Measurements from ENCODE around the gene SLC43A2.

SLC43A2 gene

DNA sequence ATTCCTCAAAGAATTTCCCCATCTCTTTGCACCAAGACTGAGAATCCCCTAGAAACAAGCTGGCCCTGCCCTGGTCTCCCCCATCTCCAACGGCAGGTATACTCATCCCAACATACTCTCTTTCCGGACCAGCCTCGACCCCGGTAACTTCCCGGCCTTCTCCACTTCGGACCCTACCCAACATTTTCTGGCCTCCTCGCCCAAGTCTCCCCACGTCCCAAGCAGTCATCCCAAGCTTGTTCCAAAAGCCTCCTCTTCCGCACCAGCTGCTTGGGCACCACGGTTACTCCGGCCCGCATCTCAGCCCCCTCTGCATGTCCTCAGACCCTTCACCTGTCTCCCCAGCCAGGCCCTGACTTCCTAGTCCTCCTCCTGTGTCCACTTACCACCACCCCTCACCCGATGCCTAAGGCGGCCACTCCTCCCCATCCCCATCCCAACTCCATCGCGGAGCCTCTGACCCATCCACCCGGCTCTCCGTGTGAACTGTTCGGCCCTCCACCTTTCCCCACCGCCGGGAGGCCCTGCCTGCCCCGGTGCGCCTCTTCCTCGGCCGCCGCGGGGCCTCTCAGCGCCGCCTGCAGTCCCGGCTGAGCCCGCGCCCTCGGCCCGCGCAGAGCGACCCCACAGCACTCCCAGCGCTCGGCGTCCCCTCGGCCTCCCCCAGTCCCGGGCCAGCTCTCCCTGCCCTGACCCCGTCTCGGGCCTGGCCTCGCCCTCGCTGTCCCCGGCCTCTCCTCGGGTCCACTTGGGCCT is 67.0 kb downstream of the SLC43A2 start:
- DNase-seq = peak; percentile 77

DNA sequence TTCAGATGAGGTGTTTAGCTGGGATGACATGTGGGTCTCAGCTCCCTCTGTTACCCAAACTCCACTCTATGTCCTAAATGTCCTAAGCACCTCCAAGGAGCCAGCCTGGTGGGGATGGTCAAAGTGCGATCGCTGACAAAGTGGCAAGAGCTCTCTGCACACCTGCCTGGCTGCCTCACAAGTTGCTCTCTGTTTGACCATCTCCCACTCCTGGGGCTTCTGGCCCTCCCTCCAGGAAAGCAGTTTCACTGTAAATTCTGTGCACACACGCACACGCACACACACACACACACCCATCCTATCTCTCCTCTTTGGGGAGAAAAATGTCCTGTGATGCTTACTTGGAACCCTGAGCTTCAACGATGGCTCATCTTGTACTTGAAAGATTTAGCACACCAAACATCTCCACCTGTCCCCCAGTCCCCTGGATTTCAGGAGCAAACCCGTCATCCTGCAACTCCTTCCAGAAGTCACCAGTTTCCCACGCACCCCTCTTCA is 67.7 kb downstream of the SLC43A2 start:
- no peak for DNase-seq

DNA sequence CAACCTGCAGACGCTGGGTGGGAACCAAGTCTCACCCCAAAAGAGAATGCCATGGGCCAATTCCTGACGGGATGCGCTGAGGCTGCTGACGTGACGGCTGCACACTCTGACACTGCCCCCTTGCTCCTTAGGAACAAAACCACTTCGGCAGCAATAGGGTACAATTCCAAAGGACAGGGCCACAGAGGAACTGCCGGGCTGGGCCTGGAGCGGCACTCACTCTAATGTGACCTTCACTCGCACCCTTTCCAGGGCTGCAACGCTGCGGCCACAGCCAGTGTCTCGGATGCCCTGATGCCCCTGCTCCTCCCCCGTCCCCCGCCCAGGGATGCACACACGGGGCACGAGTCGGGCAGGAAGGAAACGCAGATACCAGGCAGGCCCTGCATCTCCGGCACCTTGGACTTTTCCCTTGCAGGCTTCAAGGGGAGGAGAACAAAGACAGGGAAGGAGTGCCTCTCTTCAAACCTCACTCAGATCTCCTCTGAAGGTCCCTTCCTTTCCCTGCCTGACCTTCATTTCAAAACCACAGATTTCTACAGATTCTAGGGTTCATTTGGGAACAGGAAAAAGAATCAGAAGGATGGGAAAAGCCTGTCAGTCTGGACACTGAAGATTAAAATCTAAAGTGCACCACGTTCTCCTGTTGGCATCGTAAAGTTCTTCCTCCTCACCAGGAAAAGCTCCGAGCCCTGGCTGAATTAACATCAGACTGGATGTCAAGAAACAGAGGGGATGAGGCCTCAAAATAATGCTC is 68.4 kb downstream of the SLC43A2 start:
- DNase-seq = no peak

DNA sequence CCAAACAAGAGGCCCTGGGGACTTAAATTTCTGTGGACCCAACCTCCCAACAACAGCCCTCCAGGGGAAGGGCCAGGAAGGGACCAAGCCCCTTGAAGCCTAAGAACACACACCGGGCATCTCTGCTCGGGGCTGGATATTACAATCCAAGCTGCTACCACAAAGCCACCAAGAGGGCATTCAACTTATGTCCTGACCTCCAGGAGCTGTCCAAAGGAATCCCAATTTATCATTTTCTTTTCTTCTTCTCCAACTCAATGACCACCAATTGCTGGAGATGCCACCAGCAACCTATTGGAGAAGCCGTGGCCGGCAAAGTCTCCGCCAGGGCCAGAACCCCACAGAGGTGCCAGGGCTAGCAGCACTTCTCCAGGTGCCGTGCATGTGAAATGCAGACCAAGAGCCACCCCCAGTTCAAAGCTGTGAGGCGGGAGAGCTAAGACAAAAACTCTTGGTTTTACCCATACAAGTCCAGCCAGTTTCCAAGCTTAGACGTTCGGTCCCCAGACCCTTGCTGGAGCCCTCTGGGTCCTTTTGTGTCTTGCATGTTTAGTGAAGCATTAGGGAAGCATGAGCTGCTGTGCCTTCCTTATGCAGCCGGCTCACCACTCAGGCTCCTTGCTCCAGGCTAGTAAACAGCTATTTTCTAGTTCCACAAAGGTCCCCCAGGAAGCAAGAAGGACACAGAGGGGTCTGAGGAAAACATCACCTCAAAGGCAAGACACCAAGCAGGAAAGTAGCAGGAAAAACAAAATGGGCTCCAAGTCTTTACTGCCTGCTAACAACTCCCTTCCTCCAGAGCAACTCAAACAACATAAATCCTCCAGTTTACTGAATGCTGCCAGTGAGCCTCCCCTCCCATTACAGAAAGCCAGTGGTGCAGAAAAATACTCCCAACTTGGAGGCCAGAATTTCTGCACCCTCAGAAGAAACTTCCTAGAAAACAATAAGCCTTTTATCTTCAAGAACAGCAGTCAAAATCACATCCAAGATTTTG is 69.3 kb downstream of the SLC43A2 start:
- no peak for DNase-seq

GRCh38 chr17:1558401-1558800 is 70.2 kb downstream of the SLC43A2 start:
- DNase-seq = no peak

DNA sequence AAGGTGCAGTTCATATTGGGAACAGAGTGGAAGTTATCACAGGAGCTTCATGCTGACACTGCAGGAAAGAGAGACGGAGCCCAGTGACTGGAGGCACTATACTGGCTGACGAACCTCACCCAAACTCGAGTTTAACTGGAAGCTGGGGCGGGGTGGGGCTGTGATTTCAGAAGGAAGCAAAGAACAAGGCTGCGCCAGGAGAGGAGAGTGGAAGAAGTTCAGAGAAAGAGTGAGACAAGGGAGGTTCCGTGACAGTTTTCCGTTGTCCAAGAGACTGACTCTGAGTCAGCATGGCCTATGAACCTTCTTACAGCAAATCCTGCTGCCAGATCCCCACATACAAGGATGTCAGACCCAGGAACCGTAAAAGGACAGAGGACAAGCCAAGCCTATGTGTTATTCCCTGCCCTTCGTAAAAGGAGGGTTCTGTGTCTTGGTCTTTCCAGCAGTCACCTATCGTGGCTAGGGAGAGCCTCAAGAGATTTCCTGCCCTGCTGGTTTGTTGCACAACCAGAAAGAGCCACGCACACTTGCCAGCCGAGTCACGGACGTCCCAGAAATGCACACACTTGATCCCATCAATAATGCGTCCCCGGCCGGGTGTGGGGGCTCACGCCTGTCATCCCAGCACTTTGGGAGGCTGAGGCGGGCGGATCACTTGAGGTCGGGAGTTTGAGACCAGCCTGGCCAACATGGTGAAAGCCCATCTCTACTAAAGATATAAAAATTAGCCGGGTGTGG is 71.1 kb downstream of the SLC43A2 start:
- DNase-seq = no peak

GRCh38 chr17:1555651-1556471 is 72.8 kb downstream of the SLC43A2 start:
- DNase-seq = no peak

GRCh38 chr17:1554751-1555540 is 73.7 kb downstream of the SLC43A2 start:
- no peak for DNase-seq

GRCh38 chr17:1553354-1554266 is 75.0 kb downstream of the SLC43A2 start:
- no peak for DNase-seq

DNA sequence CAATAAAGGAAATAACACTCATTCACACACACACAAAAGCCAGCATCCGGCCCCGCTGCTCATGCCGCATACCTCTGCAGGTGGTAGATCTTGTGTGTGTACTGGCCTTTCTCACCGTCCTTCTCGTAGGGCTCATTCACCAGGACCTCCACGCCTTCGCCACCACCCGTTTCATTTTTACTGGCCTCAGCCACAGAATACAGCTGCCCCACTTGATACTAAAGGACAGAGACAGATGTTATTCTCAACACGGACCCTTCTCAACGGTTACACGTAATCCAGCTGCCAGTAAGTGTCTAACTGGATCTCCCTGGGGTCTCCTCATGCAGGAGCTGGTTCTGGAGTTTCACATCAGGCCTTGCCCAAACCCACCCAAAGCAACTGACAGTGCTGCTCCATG is 75.7 kb downstream of the SLC43A2 start:
- DNase-seq = no peak

- no peak for DNase-seq
These were observed 76.9 kb downstream of the SLC43A2 start for GRCh38 chr17:1551741-1552140.

GRCh38 chr17:1548032-1548431 is 80.6 kb downstream of the SLC43A2 start:
- no peak for DNase-seq

GRCh38 chr17:1546292-1546922 is 82.2 kb downstream of the SLC43A2 start:
- no peak for DNase-seq

DNA sequence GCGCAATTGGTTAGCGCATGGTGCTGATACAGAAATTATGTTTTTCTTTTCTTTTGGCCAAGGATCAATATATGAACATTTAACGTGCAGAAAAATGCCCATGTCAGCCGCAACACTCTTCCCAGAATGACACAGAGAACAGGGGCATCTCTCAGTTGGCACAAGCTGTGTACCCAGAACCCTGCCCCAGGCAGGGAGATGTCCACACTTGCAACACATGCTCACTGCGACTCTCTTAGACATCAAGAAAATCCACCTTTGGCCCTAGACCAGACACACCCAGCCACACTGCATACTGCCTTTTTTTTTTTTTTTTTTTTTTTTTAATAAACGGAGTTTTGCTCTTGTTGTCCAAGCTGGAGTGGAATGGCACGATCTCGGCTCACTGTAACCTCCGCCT is 83.0 kb downstream of the SLC43A2 start:
- no peak for DNase-seq

DNA sequence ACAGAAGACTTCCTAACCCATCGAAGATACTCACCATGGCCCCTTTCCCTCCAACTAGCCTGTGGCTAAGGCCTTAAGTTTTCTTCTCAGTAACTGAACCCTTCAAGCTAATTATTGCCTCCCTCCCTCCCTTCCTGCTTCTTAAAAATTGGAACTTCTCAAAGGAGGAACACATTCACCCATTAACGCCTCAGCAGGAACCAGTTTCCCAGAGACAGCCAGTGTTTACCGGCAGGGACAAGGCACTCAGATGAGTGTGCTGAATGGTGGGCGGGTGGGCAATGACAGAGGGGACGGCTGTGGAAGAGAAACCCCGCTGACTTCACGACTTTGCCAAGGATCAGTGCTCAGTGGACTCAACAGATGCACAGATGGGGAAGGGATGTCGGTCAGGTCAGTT is 86.3 kb downstream of the SLC43A2 start:
- no peak for DNase-seq

GRCh38 chr17:1541367-1541904 is 87.2 kb downstream of the SLC43A2 start:
- no peak for DNase-seq

DNA sequence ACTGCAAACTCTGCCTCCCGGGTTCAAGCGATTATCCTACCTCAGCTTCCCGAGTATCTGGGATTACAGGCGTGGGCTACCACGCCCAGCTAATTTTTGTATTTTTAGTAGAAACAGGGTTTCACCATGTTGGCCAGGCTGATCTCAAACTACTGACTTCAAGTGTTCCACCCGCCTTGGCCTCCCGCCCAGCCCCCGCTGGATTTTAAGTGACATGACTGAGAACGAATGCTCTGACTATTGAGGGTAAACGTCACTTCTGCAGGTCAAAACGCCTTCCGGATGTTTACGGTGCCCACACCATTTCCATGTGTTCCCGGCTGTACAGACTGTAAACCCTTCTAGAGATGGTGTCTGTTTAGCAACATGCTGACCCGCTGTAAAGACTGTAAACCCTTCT is 88.8 kb downstream of the SLC43A2 start:
- DNase-seq = no peak

GRCh38 chr17:1535737-1536136 is 92.9 kb downstream of the SLC43A2 start:
- no peak for DNase-seq

All from activated CD8-positive, alpha-beta memory T cell treated with anti-CD3 and anti-CD28 coated beads, Interleukin-2, amount 50 U/mL, for 48 hours (primary cell).